Panc1 (cell line): ENCODE measurements around the gene MCF2L. TPM values are rescaled to one million over a fixed set of nuclear protein-coding genes. Genes with fewer than 3 reads are reported as not detected.

Experiments
- ATAC-seq: fragments of 200-7000 bp; cut with Tn5 transposase; 2 replicates; pipeline ENCODE4 v1.9.1; 2020; ENCODE audit warnings: mild to moderate bottlenecking, moderate library complexity
- BruUV-seq: library from RNA; stranded (reverse); fragments of 400-500 nt; replicated peaks from 2 replicates; lab custom pipeline; 2021; lab: Mats Ljungman, UMichigan
- CTCF ChIA-PET: fragments of 300-600 bp; sonication (Branson Sonifier 250); formaldehyde crosslinking; loops from one replicate; lab custom pipeline; 2022; ENCODE audit warnings: antibody characterized with exemption; lab: Charles Lee
- POLR2A ChIA-PET: fragments of 300-600 bp; sonication (Branson Sonifier 250); formaldehyde crosslinking; loops from one replicate; lab custom pipeline; 2022; ENCODE audit warnings: antibody characterized with exemption; lab: Charles Lee
- DNase-seq: peaks from one replicate; pipeline ENCODE4 v3.0.0-alpha.2; 2010; ENCODE audit warnings: low read depth, low spot score
- H3K27ac ChIP-seq: 2 replicates; pipeline ENCODE4 v1.5.1; 2011; ENCODE audit warnings: mild to moderate bottlenecking, low read length, inconsistent platforms
- H3K27me3 ChIP-seq: fragments of 200-500 bp; sonication (Bioruptor generic); 2 replicates; pipeline ENCODE4 v1.6.0; 2014; ENCODE audit warnings: low read length, inconsistent platforms; ENCODE audit not compliant: control insufficient read depth, insufficient read depth
- H3K36me3 ChIP-seq: fragments of 200-500 bp; sonication (Bioruptor generic); 2 replicates; pipeline ENCODE4 v1.5.1; 2014; ENCODE audit warnings: inconsistent platforms, mild to moderate bottlenecking, low read length, moderate library complexity; ENCODE audit not compliant: control insufficient read depth, insufficient read depth
- H3K4me1 ChIP-seq: 2 replicates; pipeline ENCODE4 v1.5.1; 2011; ENCODE audit warnings: inconsistent platforms, mild to moderate bottlenecking, low read length, moderate library complexity; ENCODE audit not compliant: control insufficient read depth, insufficient read depth
- H3K4me3 ChIP-seq, 2 experiments: 2 replicates each; pipeline ENCODE4 v1.5.1; 2011 to 2012; ENCODE audit warnings: low read depth in 2 of 2, low read length in 2 of 2, mild to moderate bottlenecking in 2 of 2, inconsistent platforms in 1 of 2, moderate library complexity in 1 of 2
- H3K9me3 ChIP-seq: fragments of 200-500 bp; sonication (Bioruptor generic); 2 replicates; pipeline ENCODE4 v1.5.1; 2014; ENCODE audit warnings: low read depth, mild to moderate bottlenecking, inconsistent platforms, low read length, moderate library complexity; ENCODE audit not compliant: control insufficient read depth, insufficient read depth
- POLR2AphosphoS5 ChIP-seq: IDR thresholded peaks from 2 replicates; pipeline ENCODE4 v1.6.1; 2012; ENCODE audit warnings: mild to moderate bottlenecking, low read depth, low read length, moderate library complexity
- REST ChIP-seq, 2 experiments: IDR thresholded peaks; 2 replicates each; pipeline ENCODE4 v1.6.1; 2011 to 2012; ENCODE audit warnings: low read depth in 2 of 2, control low read depth in 1 of 2, low read length in 1 of 2, mild to moderate bottlenecking in 1 of 2, moderate library complexity in 1 of 2; ENCODE audit not compliant: insufficient read depth in 1 of 2
- SIN3A ChIP-seq: IDR thresholded peaks from 2 replicates; pipeline ENCODE4 v1.6.1; 2012; ENCODE audit warnings: low read depth, mild to moderate bottlenecking, low read length, moderate library complexity, borderline replicate concordance; ENCODE audit not compliant: insufficient read depth
- TCF7L2 ChIP-seq: IDR thresholded peaks from 2 replicates; pipeline ENCODE4 v1.6.1; 2011; ENCODE audit warnings: mild to moderate bottlenecking, low read depth, low read length, inconsistent platforms
- in situ Hi-C: cut with HindIII; loops from 2 replicates; pipeline ENCODE4 v1.10.0; 2016; ENCODE audit warnings: low sequenced_read_pairs, low pct_unique_long_range_greater_than_20kb
- intact Hi-C: fragments of 100-400 bp; cut with micrococcal nuclease; formaldehyde crosslinking; loops from one replicate; pipeline ENCODE4 v1.10.0; 2022; ENCODE audit not compliant: unreplicated experiment
- total RNA-seq: library from RNA; stranded (reverse); gene quantifications from one replicate; pipeline ENCODE4 v1.2.1, GENCODE V29; 2021; ENCODE audit not compliant: unreplicated experiment
- TF ChIP-seq, protein P1 (sequence below): fragments of 450-650 bp; IDR thresholded peaks from 2 replicates; pipeline ENCODE4 v1.5.1; 2017; ENCODE audit warnings: mild to moderate bottlenecking

MCF2L gene
- total RNA-seq, 1 experiment from 2014 or later, result 0.57 TPM

DNA sequence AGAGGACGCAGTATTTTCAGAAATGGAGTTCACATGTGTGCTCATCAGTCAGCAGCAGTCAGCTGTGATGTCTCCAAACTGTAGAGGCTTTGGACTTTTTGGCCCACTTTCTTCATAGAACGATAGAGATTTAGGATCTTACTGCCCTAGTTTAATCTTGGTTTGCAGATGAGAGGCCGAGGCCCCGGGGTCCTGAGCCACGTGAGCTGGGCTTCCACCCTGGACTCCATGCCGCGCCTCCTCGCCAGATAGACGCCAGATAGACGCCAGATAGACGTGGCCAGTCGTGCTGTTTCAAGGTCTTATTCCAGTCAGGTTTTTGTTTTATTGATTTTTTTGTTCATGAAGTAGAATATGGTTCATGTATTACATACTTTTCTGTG lies 11.7 kb upstream of the MCF2L start:
- ATAC-seq, result no peak

GRCh38 chr13:112958127-112958989 lies 10.7 kb upstream of the MCF2L start:
- H3K27me3 ChIP-seq, result no peaks in the 10 kb centered on the region
- ATAC-seq (no peak), DNase-seq (no peak)
- no peaks in the 10 kb centered on the region for H3K9me3 ChIP-seq
- in situ Hi-C loops (no loop called here), intact Hi-C loops (no loop called here)
- H3K27ac ChIP-seq, result no peak overlapping the region
- TF ChIP-seq SIN3A (no peak), REST (IDR thresholded peaks at IDR 0.05; ENCODE audit: insufficient read depth in 1 of 2, low read depth in 2 of 2, low read length in 1 of 2) (no peak), TCF7L2 (no peak), POLR2AphosphoS5 (no peak)
- TF ChIP-seq, protein P1, sequence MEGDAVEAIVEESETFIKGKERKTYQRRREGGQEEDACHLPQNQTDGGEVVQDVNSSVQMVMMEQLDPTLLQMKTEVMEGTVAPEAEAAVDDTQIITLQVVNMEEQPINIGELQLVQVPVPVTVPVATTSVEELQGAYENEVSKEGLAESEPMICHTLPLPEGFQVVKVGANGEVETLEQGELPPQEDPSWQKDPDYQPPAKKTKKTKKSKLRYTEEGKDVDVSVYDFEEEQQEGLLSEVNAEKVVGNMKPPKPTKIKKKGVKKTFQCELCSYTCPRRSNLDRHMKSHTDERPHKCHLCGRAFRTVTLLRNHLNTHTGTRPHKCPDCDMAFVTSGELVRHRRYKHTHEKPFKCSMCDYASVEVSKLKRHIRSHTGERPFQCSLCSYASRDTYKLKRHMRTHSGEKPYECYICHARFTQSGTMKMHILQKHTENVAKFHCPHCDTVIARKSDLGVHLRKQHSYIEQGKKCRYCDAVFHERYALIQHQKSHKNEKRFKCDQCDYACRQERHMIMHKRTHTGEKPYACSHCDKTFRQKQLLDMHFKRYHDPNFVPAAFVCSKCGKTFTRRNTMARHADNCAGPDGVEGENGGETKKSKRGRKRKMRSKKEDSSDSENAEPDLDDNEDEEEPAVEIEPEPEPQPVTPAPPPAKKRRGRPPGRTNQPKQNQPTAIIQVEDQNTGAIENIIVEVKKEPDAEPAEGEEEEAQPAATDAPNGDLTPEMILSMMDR, result no peak
- H3K36me3 ChIP-seq, result no peaks in the 10 kb centered on the region
- H3K4me1 ChIP-seq, result no peaks in the 10 kb centered on the region
- BruUV-seq, result no TSS peak
- no peak overlapping the region for H3K4me3 ChIP-seq
- POLR2A ChIA-PET, result no interaction called here
- CTCF ChIA-PET, result no interaction called here

More for the DNA sequence above, 11.7 kb upstream of the MCF2L start:
- ChIA-PET CTCF (no interaction called here), POLR2A (no interaction called here)
- intact Hi-C loops (no loop called here), in situ Hi-C loops (no loop called here)
- H3K9me3 ChIP-seq, result no peaks in the 10 kb centered on the region
- no peaks in the 10 kb centered on the region for H3K27me3 ChIP-seq
- no peaks in the 10 kb centered on the region for H3K36me3 ChIP-seq
- DNase-seq, result no peak
- no TSS peak for BruUV-seq
- no peaks in the 10 kb centered on the region for H3K4me1 ChIP-seq
- H3K4me3 ChIP-seq, result no peak overlapping the region
- TF ChIP-seq POLR2AphosphoS5 (no peak), TCF7L2 (no peak), SIN3A (no peak), REST (IDR thresholded peaks at IDR 0.05; ENCODE audit: insufficient read depth in 1 of 2, low read depth in 2 of 2, low read length in 1 of 2) (no peak)
- TF ChIP-seq, protein P1, result no peak
- no peak overlapping the region for H3K27ac ChIP-seq
